ENCODE measurements around the gene LHX8.
A peak's percentile ranks its signal among the peaks of the same experiment; 100 is the strongest.

Gene LHX8

GRCh38 chr1:75203415-75204277 lies 69.5 kb downstream of the LHX8 start:
- DNase-seq (ENCODE audit: low spot score) = peak; percentile 11

- no peak for DNase-seq (ENCODE audit: low spot score)
Measured at GRCh38 chr1:75208862-75209261, 74.7 kb downstream of the LHX8 start.
